Body of pancreas (tissue), 4 donors: Measurements from ENCODE around the gene FMOD.

ENCODE experiments used
- POLR2A ChIP-seq, 3 donors: fragments of 450-650 bp; IDR thresholded peaks; one replicate each; pipeline ENCODE4 v1.6.1; 2016; ENCODE audit warnings: antibody characterized with exemption in 3 of 3, mild to moderate bottlenecking in 2 of 3
- TF ChIP-seq, protein P1 (sequence below), 7 experiments: fragments of 450-650 bp in 4 of 7; fragments of 200-600 bp in 3 of 7; sonication (generic) in 3 of 7; IDR thresholded peaks; one replicate each; pipeline ENCODE4 v1.5.1; 2016 to 2019; ENCODE audit warnings: antibody characterized with exemption in 7 of 7

DNA sequence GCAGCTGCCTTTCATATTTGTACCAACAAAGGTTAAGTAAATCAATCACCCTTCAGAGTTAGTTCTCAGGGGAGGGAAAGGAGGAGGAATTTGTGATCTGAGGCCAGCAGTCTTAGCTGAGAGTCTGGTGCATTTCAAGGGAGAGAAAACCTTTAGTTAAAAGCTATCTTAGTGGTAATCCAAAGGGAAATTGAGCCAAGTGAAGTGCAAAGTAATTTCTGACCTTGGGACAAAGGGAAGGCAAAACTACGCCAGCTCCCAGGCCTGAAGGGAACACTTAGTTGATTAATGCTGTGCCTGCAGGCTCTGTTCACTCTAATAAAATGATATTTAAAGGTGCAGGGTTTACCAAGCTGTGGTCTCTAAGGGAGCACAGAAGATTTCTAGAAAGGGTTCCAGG is 23.1 kb upstream of the FMOD start:
- TF ChIP-seq, protein P1, sequence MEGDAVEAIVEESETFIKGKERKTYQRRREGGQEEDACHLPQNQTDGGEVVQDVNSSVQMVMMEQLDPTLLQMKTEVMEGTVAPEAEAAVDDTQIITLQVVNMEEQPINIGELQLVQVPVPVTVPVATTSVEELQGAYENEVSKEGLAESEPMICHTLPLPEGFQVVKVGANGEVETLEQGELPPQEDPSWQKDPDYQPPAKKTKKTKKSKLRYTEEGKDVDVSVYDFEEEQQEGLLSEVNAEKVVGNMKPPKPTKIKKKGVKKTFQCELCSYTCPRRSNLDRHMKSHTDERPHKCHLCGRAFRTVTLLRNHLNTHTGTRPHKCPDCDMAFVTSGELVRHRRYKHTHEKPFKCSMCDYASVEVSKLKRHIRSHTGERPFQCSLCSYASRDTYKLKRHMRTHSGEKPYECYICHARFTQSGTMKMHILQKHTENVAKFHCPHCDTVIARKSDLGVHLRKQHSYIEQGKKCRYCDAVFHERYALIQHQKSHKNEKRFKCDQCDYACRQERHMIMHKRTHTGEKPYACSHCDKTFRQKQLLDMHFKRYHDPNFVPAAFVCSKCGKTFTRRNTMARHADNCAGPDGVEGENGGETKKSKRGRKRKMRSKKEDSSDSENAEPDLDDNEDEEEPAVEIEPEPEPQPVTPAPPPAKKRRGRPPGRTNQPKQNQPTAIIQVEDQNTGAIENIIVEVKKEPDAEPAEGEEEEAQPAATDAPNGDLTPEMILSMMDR (IDR thresholded peaks at IDR 0.05): no peak
- no peak for TF ChIP-seq POLR2A (IDR thresholded peaks at IDR 0.05)
